ENCODE results near the gene DUSP7.

DNA sequence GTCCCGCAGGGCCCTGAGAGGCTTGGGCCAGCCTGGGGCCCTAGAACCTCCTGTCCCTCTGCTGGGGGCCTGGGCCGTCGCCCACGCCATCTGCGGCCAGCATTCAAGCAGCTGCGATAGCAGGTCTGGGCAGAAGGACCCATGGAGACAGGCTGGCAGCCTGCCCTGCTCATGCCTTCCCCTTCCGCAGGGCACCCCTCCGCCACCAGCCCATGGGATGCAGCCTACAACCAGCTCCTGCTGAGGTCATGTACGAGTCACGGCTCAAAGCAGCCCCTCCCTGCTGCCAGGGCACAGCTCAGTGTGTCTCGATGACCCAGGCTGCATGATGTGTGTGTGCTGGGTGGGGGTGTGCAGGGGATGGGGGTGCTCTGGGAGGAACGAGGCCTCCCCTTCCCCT, 27.8 kb downstream of the DUSP7 start:
- TF ChIP-seq POLR2AphosphoS5 (IDR thresholded peaks at IDR 0.05; ENCODE audit: low read depth, low read length) (no peak), SIN3A (IDR thresholded peaks at IDR 0.05; ENCODE audit: borderline replicate concordance, insufficient read depth, low read length) (no peak)
- TF ChIP-seq, protein P1, sequence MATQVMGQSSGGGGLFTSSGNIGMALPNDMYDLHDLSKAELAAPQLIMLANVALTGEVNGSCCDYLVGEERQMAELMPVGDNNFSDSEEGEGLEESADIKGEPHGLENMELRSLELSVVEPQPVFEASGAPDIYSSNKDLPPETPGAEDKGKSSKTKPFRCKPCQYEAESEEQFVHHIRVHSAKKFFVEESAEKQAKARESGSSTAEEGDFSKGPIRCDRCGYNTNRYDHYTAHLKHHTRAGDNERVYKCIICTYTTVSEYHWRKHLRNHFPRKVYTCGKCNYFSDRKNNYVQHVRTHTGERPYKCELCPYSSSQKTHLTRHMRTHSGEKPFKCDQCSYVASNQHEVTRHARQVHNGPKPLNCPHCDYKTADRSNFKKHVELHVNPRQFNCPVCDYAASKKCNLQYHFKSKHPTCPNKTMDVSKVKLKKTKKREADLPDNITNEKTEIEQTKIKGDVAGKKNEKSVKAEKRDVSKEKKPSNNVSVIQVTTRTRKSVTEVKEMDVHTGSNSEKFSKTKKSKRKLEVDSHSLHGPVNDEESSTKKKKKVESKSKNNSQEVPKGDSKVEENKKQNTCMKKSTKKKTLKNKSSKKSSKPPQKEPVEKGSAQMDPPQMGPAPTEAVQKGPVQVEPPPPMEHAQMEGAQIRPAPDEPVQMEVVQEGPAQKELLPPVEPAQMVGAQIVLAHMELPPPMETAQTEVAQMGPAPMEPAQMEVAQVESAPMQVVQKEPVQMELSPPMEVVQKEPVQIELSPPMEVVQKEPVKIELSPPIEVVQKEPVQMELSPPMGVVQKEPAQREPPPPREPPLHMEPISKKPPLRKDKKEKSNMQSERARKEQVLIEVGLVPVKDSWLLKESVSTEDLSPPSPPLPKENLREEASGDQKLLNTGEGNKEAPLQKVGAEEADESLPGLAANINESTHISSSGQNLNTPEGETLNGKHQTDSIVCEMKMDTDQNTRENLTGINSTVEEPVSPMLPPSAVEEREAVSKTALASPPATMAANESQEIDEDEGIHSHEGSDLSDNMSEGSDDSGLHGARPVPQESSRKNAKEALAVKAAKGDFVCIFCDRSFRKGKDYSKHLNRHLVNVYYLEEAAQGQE (IDR thresholded peaks at IDR 0.05; ENCODE audit: insufficient read depth in 1 of 2, low read depth in 2 of 2, low read length in 2 of 2), result no peak
